NK-92 (cell line): Measurements from ENCODE around the gene PDE4DIP.
"Not testable (repeated sequence)": the region's sequence is repeated elsewhere in the genome, so short reads cannot be mapped to it uniquely, and the experiment has no call there.

Experiments
- DNase-seq: peaks from one replicate; lab custom pipeline; 2025; ENCODE audit not compliant: unreplicated experiment; lab: John Stamatoyannopoulos, UW

PDE4DIP gene

GRCh38 chr1:148969126-148969525 lies 124.9 kb downstream of the PDE4DIP start:
- not testable (repeated sequence) for DNase-seq

GRCh38 chr1:148975453-148975852 lies 131.2 kb downstream of the PDE4DIP start:
- DNase-seq = not testable (repeated sequence)

- DNase-seq = not testable (repeated sequence)
Measured at GRCh38 chr1:148975866-148976537, 131.8 kb downstream of the PDE4DIP start.

- DNase-seq = not testable (repeated sequence)
Measured at GRCh38 chr1:148977785-148978184, 133.6 kb downstream of the PDE4DIP start.

- not testable (repeated sequence) for DNase-seq
Measured at GRCh38 chr1:148989378-148989777, 145.2 kb downstream of the PDE4DIP start.

GRCh38 chr1:148990233-148990788 lies 146.1 kb downstream of the PDE4DIP start:
- DNase-seq = not testable (repeated sequence)

GRCh38 chr1:148991818-148992217 lies 147.6 kb downstream of the PDE4DIP start:
- not testable (repeated sequence) for DNase-seq

- DNase-seq = not testable (repeated sequence)
Measured at GRCh38 chr1:148992364-148992763, 148.1 kb downstream of the PDE4DIP start.

- not testable (repeated sequence) for DNase-seq
Measured at GRCh38 chr1:148996449-148997224, 152.4 kb downstream of the PDE4DIP start.

GRCh38 chr1:148997405-148997804 lies 153.2 kb downstream of the PDE4DIP start:
- not testable (repeated sequence) for DNase-seq

GRCh38 chr1:149002664-149003063 lies 158.4 kb downstream of the PDE4DIP start:
- DNase-seq = not testable (repeated sequence)

GRCh38 chr1:149008326-149008725 lies 164.1 kb downstream of the PDE4DIP start:
- not testable (repeated sequence) for DNase-seq

- not testable (repeated sequence) for DNase-seq
Measured at GRCh38 chr1:149008769-149009168, 164.5 kb downstream of the PDE4DIP start.

GRCh38 chr1:149009761-149010160 lies 165.5 kb downstream of the PDE4DIP start:
- not testable (repeated sequence) for DNase-seq

GRCh38 chr1:149012599-149012998 lies 168.4 kb downstream of the PDE4DIP start:
- DNase-seq = not testable (repeated sequence)

- not testable (repeated sequence) for DNase-seq
Measured at GRCh38 chr1:149013513-149013912, 169.3 kb downstream of the PDE4DIP start.

GRCh38 chr1:149015522-149015921 lies 171.3 kb downstream of the PDE4DIP start:
- not testable (repeated sequence) for DNase-seq

GRCh38 chr1:149016626-149017025 lies 172.4 kb downstream of the PDE4DIP start:
- not testable (repeated sequence) for DNase-seq

- DNase-seq = not testable (repeated sequence)
Measured at GRCh38 chr1:149018577-149018976, 174.3 kb downstream of the PDE4DIP start.

GRCh38 chr1:149024327-149024726 lies 180.1 kb downstream of the PDE4DIP start:
- DNase-seq = not testable (repeated sequence)

- DNase-seq = not testable (repeated sequence)
Measured at GRCh38 chr1:149033916-149034315, 189.7 kb downstream of the PDE4DIP start.

- not testable (repeated sequence) for DNase-seq
Measured at GRCh38 chr1:149043056-149043455, 198.8 kb downstream of the PDE4DIP start.
